HG03439 (cell line): Measurements from ENCODE around the gene TRIM60.
"Not testable (repeated sequence)": the region's sequence is repeated elsewhere in the genome, so short reads cannot be mapped to it uniquely, and the experiment has no call there.

ENCODE experiments used
- ATAC-seq: cut with Tn5 transposase; IDR thresholded peaks from one replicate; pipeline ENCODE4 v1.9.1; 2021; ENCODE audit warnings: mild to moderate bottlenecking, moderate library complexity; ENCODE audit not compliant: unreplicated experiment

Gene TRIM60

DNA sequence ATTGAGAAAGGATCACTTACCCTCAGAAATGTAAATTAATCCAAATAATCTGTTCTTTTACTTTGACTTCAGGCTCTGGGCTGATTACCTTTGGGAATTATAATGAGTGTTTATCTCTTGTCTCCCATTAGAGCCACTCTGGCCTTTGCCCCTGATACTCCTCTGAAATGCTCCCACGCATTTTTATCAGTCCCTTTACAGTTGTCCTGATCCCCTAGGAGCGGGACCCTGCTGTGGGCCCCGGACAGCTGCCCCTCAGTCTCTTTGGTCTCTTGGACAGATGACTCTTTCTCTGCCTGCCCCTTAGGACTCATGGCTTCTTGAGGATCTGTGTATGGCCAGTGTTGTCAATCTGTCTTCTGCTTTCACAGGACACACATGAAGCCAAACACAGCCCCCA is 20.8 kb downstream of the TRIM60 start:
- no peak for ATAC-seq

DNA sequence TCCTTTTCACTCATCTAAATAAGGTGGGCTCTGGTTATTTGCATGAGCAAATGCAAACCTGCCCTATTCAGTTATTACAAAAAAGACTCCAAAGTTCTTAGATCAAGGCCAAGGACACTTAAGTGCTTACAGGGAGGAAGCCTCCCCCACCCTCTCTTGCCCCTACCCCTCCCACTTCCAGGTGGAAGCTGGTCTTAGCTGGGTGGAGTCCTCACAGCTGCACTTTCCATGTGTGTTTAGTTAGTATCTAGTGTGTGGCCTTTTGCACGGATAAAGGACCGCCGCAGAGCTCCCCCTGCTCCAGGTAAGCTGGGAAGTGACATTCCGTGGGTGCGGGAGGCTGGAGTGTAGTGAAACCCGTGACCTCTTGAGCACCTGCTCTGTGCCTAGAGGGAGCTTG is 21.8 kb downstream of the TRIM60 start, which contains the start of gene TRIM75:
TSS of gene TRIM75 (plus strand) at position 222 of the 400 bp plus-strand sequence. CDS start 5,282 bp downstream, outside the sequence.
- ATAC-seq: no peak

DNA sequence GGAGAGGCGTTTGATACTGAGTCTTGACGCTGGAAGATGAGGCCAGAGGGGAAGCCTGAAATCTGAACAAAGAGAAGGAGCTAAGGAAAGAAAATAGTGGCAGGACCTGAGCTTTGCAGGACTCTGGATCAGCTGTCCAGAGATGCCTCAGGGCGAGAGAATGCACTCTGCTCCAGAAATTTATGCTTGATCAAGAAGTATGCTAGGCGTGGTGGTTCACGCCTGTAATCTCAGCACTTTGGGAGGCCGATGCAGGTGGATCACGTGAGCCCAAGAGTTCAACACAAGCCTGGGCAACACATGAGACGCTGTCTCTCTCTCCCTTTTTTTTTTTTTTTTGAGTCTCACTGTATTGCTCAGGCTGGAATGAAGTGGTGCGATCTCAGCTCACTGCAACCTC is 23.8 kb downstream of the TRIM60 start:
- no peak for ATAC-seq

DNA sequence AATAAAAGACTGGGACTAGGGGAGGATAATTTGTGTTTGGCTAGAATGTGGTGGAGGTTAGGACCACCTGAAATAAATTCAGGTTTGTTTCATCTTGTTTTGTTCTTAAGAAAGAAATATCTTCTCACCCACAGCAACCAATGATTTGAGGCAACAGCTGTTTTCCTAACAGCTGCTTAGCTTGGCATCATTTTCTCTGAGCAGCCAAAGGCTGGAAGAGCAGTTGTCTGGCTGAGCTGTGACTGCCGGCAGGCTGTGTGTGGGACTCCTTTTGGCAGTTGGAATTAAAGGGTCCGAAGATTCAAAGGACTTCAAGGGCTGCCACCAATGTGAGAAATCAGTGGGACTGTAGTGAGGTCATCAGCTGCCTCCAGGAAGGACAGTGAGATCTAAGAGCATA is 26.9 kb downstream of the TRIM60 start:
- ATAC-seq: no peak

DNA sequence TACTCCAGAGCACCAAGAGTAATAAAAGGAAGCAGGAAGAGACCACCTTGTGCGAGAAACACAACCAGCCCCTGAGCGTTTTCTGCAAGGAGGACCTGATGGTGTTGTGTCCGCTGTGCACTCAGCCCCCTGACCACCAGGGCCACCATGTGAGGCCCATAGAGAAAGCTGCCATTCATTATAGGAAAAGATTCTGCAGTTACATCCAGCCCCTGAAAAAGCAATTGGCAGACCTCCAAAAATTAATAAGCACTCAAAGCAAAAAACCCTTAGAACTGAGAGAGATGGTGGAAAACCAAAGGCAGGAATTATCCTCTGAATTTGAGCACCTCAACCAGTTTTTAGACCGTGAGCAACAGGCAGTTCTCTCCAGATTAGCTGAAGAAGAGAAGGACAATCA is 27.6 kb downstream of the TRIM60 start:
- ATAC-seq: no peak

DNA sequence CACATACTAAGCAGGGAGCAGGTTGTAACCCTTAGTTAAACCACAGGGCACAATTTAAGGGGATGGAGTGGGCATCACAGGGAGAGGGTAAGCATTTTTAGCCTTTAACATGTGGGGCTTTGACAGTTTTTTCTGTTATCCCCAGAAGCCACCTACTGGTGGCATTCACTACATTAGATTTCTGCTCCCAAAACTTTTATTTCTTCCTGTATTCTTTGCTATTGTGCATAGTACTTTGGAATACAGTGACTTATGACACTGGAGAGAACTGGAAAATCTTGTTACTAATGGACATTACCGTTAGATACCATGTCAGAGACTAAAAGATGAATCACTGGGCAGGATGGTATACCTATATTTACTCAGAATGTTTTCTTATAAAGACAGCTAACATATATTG is 29.1 kb downstream of the TRIM60 start:
- no peak for ATAC-seq

DNA sequence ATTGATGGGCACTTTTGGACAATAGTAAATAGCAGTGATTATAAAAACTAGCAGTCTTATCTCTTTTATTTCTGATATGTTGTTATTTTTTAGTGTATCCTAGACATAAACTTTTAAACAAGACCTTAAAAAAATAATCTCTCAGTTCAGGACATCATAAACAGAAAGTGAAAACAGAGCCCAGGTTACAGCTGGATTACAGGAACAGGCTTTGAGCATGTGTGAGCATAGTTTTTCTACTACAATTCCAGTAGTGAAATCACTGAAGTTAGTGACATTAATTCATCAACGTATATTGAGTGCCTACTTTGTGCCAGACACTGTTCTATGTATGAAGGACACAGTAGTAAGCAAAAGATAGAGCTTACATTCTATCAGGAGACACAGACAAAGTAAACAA is 38.8 kb downstream of the TRIM60 start:
- ATAC-seq: no peak

DNA sequence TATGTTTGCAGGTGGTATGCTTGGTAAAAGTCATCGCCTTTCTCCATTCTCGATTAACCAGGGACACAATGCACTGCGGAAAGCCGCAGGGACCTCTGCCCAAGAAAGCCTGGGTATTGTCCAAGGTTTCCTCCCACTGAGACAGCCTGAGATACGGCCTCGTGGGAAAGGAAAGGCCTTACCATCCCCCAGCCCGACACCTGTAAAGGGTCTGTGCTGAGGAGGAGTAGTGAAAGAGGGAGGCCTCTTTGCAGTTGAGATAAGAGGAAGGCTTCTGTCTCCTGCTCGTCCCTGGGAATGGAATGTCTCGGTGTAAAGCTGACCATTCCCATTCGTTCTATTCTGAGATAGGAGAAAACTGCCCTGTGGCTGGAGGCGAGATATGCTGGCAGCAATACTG is 41.5 kb downstream of the TRIM60 start:
- not testable (repeated sequence) for ATAC-seq

DNA sequence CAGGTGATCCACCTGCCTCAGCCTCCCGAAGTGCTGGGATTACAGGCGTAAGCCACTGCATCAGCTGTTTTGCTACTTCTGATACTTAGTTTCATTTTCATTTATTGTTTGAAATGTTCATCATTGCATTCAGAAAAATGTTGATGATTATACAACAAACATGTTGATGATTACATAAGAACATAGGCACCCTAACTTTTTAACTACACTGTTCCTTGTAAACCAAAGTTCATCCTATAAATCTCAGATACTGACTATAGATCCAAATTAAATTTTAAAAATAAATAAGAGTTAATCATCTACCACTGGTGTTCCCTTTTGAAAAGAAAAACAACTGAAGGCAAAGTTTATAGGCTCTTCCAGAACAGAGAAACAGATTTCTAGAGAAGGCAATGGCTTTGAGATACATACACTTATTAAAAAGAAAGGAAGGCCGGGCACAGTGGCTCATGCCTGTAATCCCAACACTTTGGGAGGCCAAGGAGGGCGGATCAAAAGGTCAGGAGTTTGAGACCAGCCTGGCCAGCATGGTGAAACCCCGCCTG is 45.3 kb downstream of the TRIM60 start:
- no peak for ATAC-seq

DNA sequence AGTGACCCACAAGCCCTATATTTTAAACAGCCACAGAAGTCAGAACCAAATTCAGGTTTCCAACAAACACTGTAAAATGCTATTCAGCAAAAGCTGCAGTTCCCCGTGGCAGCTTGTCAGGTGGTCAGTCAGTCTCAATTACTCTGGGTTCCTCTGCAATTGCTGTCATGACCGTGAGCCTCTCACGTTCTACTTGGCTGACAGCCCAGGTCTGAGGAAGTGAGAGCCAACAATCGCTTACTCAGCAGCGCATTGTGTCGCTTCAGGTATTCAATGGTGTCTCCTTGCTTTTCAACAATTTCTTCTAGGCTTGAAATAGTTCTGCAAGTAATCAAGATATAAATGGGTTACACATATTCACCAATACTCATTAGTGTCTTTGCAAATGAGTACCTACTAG is 47.7 kb downstream of the TRIM60 start:
- ATAC-seq: no peak

DNA sequence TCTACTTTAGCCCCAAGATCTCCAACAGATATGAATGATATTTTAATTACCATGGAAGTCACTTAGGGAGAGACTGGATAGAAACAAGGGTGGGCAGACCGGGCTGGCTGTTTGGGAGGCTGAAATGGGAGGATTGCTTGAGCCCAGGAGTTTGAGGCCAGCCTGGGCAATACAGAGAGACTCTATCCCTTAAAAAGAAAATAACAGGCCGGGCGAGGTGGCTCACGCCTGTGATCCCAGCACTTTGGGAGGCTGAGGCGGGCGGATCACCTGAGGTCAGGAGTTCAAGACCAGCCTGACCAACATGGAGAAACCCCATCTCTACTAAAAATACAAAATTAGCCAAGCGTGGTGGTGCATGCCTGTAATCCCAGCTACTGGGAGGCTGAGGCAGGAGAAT is 53.0 kb downstream of the TRIM60 start:
- ATAC-seq: not testable (repeated sequence)

DNA sequence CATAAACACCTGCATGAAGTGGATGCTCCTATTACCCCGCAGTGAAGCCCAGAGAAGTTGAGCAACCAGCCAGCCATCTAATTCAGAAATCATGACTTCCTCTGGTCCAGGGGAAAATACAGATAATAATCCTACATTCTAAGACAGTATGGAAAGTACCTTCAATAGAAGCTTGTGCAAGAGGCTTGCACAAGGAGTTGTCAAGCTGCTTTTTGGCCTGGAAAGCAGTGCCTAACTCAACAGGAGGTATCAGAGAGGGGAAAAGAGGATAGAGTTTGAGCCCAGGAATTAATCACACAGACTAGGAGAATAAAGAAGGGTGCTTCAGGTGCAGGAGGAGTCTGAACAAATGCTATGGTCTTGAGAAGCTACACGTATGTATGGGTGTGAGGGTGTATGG is 54.1 kb downstream of the TRIM60 start:
- no peak for ATAC-seq

DNA sequence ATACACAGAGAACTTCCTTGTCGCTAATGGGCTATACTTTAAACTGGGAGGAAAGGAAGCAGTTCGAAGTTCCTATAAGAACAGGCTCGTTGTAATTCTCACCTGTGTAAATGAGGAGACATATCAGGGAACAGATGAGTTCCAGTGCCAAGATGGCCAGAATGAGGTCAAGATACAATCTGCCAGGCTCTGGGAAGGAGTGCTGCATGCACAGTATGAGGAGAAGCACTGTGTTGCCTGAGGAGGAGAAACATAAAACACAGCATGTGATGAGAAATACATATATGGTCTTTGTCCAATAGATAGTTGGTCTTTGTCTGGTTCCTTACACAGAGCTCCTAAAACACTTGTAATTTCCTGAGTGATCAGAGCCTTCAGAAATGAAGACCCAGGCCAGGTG is 56.6 kb downstream of the TRIM60 start:
- ATAC-seq: no peak
